MM.1S (cell line): Measurements from ENCODE around the gene TMEM63B.

Source experiments
- DNase-seq: peaks from one replicate; pipeline ENCODE4 v3.0.0-alpha.2; 2015
- H2AFZ ChIP-seq: fragments of 300-600 bp; sonication (generic); 2 replicates; pipeline ENCODE4 v1.6.0; 2016; ENCODE audit warnings: antibody characterized with exemption, low read length
- H3F3A ChIP-seq: fragments of 300-600 bp; sonication (generic); 2 replicates; pipeline ENCODE4 v1.6.1; 2016; ENCODE audit warnings: mild to moderate bottlenecking, antibody characterized with exemption, low read length, moderate library complexity, mixed read lengths; ENCODE audit not compliant: insufficient read depth
- H3K27ac ChIP-seq: fragments of 300-600 bp; sonication (generic); 2 replicates; pipeline ENCODE4 v1.5.1; 2016; ENCODE audit warnings: mild to moderate bottlenecking, low read length
- H3K27me3 ChIP-seq: fragments of 300-600 bp; sonication (generic); replicated peaks from 2 replicates; pipeline ENCODE4 v1.6.0; 2016; ENCODE audit warnings: low read length; ENCODE audit not compliant: insufficient read depth
- H3K36me3 ChIP-seq: fragments of 300-600 bp; sonication (generic); replicated peaks from 2 replicates; pipeline ENCODE4 v1.6.1; 2016; ENCODE audit warnings: mild to moderate bottlenecking, low read length, mixed read lengths; ENCODE audit not compliant: insufficient read depth
- H3K4me1 ChIP-seq: fragments of 300-600 bp; sonication (generic); 2 replicates; pipeline ENCODE4 v1.6.1; 2016; ENCODE audit warnings: low read length, mixed read lengths
- H3K4me2 ChIP-seq: fragments of 300-600 bp; sonication (generic); 2 replicates; pipeline ENCODE4 v1.6.0; 2016; ENCODE audit warnings: low read depth, low read length
- H3K4me3 ChIP-seq: fragments of 300-600 bp; sonication (generic); 2 replicates; pipeline ENCODE4 v1.5.1; 2016; ENCODE audit warnings: low read length, mixed read lengths
- H3K79me2 ChIP-seq: fragments of 300-600 bp; sonication (generic); 2 replicates; pipeline ENCODE4 v1.6.1; 2016; ENCODE audit warnings: mixed run types, low read length, mixed read lengths
- H3K9ac ChIP-seq: fragments of 300-600 bp; sonication (generic); 2 replicates; pipeline ENCODE4 v1.6.1; 2016; ENCODE audit warnings: low read length, mixed read lengths
- H3K9me2 ChIP-seq: fragments of 300-600 bp; sonication (generic); replicated peaks from 2 replicates; pipeline ENCODE4 v1.6.1; 2016; ENCODE audit warnings: mild to moderate bottlenecking, low read length, mixed read lengths; ENCODE audit not compliant: insufficient read depth
- H3K9me3 ChIP-seq: fragments of 300-600 bp; sonication (generic); replicated peaks from 2 replicates; pipeline ENCODE4 v1.6.1; 2016; ENCODE audit warnings: mild to moderate bottlenecking, low read length, mixed read lengths; ENCODE audit not compliant: insufficient read depth
- H4K20me1 ChIP-seq: fragments of 300-600 bp; sonication (generic); 2 replicates; pipeline ENCODE4 v1.6.1; 2016; ENCODE audit warnings: mild to moderate bottlenecking, low read length, moderate library complexity, mixed read lengths; ENCODE audit not compliant: insufficient read depth
- EZH2 ChIP-seq: fragments of 300-600 bp; sonication (generic); optimal IDR thresholded peaks from 2 replicates; pipeline ENCODE3; 2017; ENCODE audit warnings: low read depth, mild to moderate bottlenecking, antibody characterized with exemption, low read length, mixed read lengths
- EZH2phosphoT487 ChIP-seq: fragments of 300-600 bp; sonication (generic); IDR thresholded peaks from 2 replicates; pipeline ENCODE4 v1.6.1; 2018; ENCODE audit warnings: antibody characterized with exemption, low read length
- TF ChIP-seq, protein P1 (sequence below): fragments of 300-600 bp; sonication (generic); IDR thresholded peaks from 2 replicates; pipeline ENCODE4 v1.5.1; 2016; ENCODE audit warnings: antibody characterized with exemption, low read length, mixed read lengths

TMEM63B gene

DNA sequence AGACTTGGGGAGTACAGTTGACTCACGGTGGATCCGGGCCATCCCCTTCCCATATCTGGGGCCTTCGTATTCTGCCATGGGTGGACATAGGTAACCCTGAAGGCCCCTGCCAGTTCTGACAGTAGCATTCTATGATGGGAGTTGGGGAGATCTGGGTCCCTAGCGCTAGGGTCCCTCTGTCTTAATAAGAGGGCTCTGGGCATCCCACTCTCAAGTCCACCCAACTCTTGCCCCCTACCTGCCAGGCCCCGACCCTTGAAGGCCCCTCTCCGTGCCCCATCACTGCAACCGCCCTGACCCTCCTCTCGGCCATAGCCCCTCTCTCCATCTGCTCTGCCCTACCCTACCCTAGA, 24.7 kb downstream of the TMEM63B start:
- TF ChIP-seq, protein P1, sequence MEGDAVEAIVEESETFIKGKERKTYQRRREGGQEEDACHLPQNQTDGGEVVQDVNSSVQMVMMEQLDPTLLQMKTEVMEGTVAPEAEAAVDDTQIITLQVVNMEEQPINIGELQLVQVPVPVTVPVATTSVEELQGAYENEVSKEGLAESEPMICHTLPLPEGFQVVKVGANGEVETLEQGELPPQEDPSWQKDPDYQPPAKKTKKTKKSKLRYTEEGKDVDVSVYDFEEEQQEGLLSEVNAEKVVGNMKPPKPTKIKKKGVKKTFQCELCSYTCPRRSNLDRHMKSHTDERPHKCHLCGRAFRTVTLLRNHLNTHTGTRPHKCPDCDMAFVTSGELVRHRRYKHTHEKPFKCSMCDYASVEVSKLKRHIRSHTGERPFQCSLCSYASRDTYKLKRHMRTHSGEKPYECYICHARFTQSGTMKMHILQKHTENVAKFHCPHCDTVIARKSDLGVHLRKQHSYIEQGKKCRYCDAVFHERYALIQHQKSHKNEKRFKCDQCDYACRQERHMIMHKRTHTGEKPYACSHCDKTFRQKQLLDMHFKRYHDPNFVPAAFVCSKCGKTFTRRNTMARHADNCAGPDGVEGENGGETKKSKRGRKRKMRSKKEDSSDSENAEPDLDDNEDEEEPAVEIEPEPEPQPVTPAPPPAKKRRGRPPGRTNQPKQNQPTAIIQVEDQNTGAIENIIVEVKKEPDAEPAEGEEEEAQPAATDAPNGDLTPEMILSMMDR = no peak
- TF ChIP-seq EZH2phosphoT487 (no peak), EZH2 (no peak)
- no peaks in the 10 kb centered on the region for H3K4me1 ChIP-seq
- no peak overlapping the region for H3K9ac ChIP-seq
- no peaks in the 10 kb centered on the region for H3K9me3 ChIP-seq
- H3K4me2 ChIP-seq = no peak overlapping the region
- H3K9me2 ChIP-seq = no peaks in the 10 kb centered on the region
- H3K79me2 ChIP-seq = no peaks in the 10 kb centered on the region
- H3K27me3 ChIP-seq = no peaks in the 10 kb centered on the region
- H3K4me3 ChIP-seq = no peak overlapping the region
- H3F3A ChIP-seq = no peaks in the 10 kb centered on the region
- DNase-seq = no peak
- H2AFZ ChIP-seq = no peak overlapping the region
- H3K36me3 ChIP-seq = no peaks in the 10 kb centered on the region
- H3K27ac ChIP-seq = no peak overlapping the region
- no peaks in the 10 kb centered on the region for H4K20me1 ChIP-seq

DNA sequence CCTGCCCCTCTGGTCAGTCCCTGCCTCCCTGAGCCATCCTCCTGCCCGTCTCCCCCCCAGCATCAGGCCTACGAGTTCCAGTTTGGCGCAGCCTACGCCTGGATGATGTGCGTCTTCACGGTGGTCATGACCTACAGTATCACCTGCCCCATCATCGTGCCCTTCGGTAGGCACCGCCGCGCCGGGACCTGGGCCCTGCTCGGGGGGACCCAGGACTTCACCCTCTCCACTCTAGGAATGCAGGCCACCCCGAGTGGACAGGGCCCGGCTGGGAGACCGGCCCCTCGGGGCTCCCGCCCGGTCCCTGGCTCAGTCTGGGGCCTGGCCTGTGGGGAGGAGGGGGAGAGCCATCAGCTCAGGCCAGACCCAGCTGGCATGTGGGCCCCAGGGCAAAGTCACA, 25.2 kb downstream of the TMEM63B start:
- H3F3A ChIP-seq = no peaks in the 10 kb centered on the region
- no peak for DNase-seq
- H3K36me3 ChIP-seq = no peaks in the 10 kb centered on the region
- H3K79me2 ChIP-seq = no peaks in the 10 kb centered on the region
- H3K9me2 ChIP-seq = no peaks in the 10 kb centered on the region
- TF ChIP-seq EZH2phosphoT487 = no peak
- TF ChIP-seq, protein P1 = no peak
- TF ChIP-seq EZH2 = no peak
- no peak overlapping the region for H3K4me3 ChIP-seq
- no peaks in the 10 kb centered on the region for H3K4me1 ChIP-seq
- no peak overlapping the region for H3K4me2 ChIP-seq
- H4K20me1 ChIP-seq = no peaks in the 10 kb centered on the region
- H3K27me3 ChIP-seq = no peaks in the 10 kb centered on the region
- no peak overlapping the region for H3K9ac ChIP-seq
- H3K9me3 ChIP-seq = no peaks in the 10 kb centered on the region
- no peak overlapping the region for H3K27ac ChIP-seq
- H2AFZ ChIP-seq = no peak overlapping the region

DNA sequence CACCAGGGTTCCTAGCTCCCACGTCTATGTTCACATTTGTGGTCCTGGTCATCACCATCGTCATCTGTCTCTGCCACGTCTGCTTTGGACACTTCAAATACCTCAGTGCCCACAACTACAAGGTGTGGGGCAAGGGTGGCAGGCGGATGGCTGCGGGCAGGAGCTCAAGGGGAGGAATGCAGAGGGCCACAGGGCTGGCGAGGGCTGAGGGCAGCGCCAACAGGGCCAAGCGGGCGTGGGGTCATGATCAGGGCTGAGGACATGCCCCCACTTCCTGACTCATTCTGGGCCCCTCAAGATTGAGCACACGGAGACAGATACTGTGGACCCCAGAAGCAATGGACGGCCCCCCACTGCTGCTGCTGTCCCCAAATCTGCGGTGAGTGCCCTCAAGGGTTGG, 26.7 kb downstream of the TMEM63B start:
- Histone ChIP-seq H2AFZ (no peak overlapping the region), H3K27me3 (no peaks in the 10 kb centered on the region), H3K9me3 (no peaks in the 10 kb centered on the region), H3K27ac (no peak overlapping the region), H4K20me1 (no peaks in the 10 kb centered on the region), H3K36me3 (no peaks in the 10 kb centered on the region), H3K4me1 (no peaks in the 10 kb centered on the region), H3K4me2 (no peak overlapping the region), H3K79me2 (no peaks in the 10 kb centered on the region), H3F3A (no peaks in the 10 kb centered on the region), H3K9ac (no peak overlapping the region), H3K4me3 (no peak overlapping the region), H3K9me2 (no peaks in the 10 kb centered on the region)
- TF ChIP-seq EZH2 (no peak), EZH2phosphoT487 (no peak)
- TF ChIP-seq, protein P1 = no peak
- DNase-seq = no peak
